ENCODE measurements around the gene DCLK1. TPM values are rescaled to one million over a fixed set of nuclear protein-coding genes. Genes with fewer than 3 reads are reported as not detected.

DCLK1 gene
- total RNA-seq, 1 experiment from 2014 or later, result 36.2 TPM

DNA sequence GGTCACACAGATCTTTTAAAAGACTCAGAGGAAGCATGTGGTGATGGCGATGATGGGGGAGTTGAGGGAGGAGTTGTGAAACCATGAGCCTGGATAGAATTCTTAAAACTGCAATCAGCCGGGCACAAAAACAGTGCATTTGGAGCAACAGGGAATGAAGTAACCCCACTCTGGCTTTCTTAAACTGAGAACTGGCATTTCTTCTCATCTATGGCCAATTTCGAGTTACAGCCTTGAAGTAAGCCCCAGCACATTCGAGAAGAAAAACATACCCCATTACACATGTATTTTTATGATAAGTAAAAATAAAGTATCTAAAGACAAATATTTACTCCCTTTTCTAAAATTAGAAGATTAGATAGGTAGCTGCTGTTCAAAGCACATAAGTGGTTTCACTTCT lies 70.1 kb downstream of the DCLK1 start:
- no peaks in the 10 kb centered on the region for H3K79me1 ChIP-seq (ENCODE audit: insufficient read depth, low read depth, low read length, poor library complexity, severe bottlenecking)
- no peaks in the 10 kb centered on the region for H3K4me1 ChIP-seq (ENCODE audit: insufficient read depth, low read length)
- no peaks in the 10 kb centered on the region for H3K9me3 ChIP-seq (ENCODE audit: control insufficient read depth, low read depth, low read length)
- no peak overlapping the region for H2BK12ac ChIP-seq (ENCODE audit: insufficient read length, low read depth, low read length)
- H4K8ac ChIP-seq (replicated peaks; ENCODE audit: insufficient read length, low read depth, low read length), result no peak overlapping the region
- Mint-ChIP-seq H3K9me3 (no peaks in the 10 kb centered on the region), H3K4me3 (no peak overlapping the region), H3K27me3 (ENCODE audit: low read depth) (no peaks in the 10 kb centered on the region), H3K36me3 (ENCODE audit: insufficient read depth in 1 of 3, low read depth in 3 of 3) (no peaks in the 10 kb centered on the region), H3K27ac (peak overlapping the region in 1 of 3 experiments; percentile 29; a peak in 1 of 7 replicates), H3K4me1 (no peaks in the 10 kb centered on the region)
- no peak for DNase-seq
- no peak overlapping the region for H3K23ac ChIP-seq (ENCODE audit: insufficient read length, low read depth, low read length)
- H3K9ac ChIP-seq (ENCODE audit: extremely low read depth, insufficient read length, low read length), result no peak overlapping the region
- H4K91ac ChIP-seq (ENCODE audit: insufficient read length, low read depth, low read length), result no peak overlapping the region
- no peak overlapping the region for H4K5ac ChIP-seq (ENCODE audit: insufficient read length, low read depth, low read length)
- H3K4me2 ChIP-seq (ENCODE audit: insufficient read depth, insufficient read length, low read length), result no peak overlapping the region
- no peak overlapping the region for H3K4ac ChIP-seq (ENCODE audit: low read depth, low read length)
- no peaks in the 10 kb centered on the region for H3K79me2 ChIP-seq (ENCODE audit: insufficient read depth, low read length)
- H2AK5ac ChIP-seq (ENCODE audit: insufficient read length, low read length), result no peak overlapping the region
- H2BK20ac ChIP-seq (ENCODE audit: low read depth, low read length, poor library complexity, severe bottlenecking), result no peak overlapping the region
- no peak overlapping the region for H2BK5ac ChIP-seq (ENCODE audit: insufficient read length, low read length)
- H2BK120ac ChIP-seq (ENCODE audit: low read depth, low read length, poor library complexity, severe bottlenecking), result no peak overlapping the region
- H2BK15ac ChIP-seq (ENCODE audit: low read depth, low read length), result no peak overlapping the region
- H3K27ac ChIP-seq (ENCODE audit: insufficient read length, low read depth, low read length), result no peak overlapping the region
- no peak overlapping the region for H3K56ac ChIP-seq (ENCODE audit: insufficient read length, low read depth, low read length)
- TF ChIP-seq, protein P1, sequence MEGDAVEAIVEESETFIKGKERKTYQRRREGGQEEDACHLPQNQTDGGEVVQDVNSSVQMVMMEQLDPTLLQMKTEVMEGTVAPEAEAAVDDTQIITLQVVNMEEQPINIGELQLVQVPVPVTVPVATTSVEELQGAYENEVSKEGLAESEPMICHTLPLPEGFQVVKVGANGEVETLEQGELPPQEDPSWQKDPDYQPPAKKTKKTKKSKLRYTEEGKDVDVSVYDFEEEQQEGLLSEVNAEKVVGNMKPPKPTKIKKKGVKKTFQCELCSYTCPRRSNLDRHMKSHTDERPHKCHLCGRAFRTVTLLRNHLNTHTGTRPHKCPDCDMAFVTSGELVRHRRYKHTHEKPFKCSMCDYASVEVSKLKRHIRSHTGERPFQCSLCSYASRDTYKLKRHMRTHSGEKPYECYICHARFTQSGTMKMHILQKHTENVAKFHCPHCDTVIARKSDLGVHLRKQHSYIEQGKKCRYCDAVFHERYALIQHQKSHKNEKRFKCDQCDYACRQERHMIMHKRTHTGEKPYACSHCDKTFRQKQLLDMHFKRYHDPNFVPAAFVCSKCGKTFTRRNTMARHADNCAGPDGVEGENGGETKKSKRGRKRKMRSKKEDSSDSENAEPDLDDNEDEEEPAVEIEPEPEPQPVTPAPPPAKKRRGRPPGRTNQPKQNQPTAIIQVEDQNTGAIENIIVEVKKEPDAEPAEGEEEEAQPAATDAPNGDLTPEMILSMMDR (conservative IDR thresholded peaks at IDR 0.05), result no peak
- no peaks in the 10 kb centered on the region for H3K23me2 ChIP-seq (ENCODE audit: insufficient read length, low read depth, low read length, poor library complexity, severe bottlenecking)
- no peak overlapping the region for H2AFZ ChIP-seq (ENCODE audit: low read length)
- no peak overlapping the region for H3T11ph ChIP-seq (ENCODE audit: low read length)
- H3K14ac ChIP-seq (ENCODE audit: insufficient read depth, low read length), result no peak overlapping the region
- WGBS (ENCODE audit: extremely low coverage, insufficient read length, low lambda C conversion rate), result no CpG with 5 or more reads among the region's 4 CpGs
- H4K20me1 ChIP-seq (ENCODE audit: control insufficient read depth, insufficient read depth, insufficient read length), result no peaks in the 10 kb centered on the region
- H3K27me3 ChIP-seq (ENCODE audit: insufficient read depth, low read length), result no peaks in the 10 kb centered on the region
- H3K18ac ChIP-seq (ENCODE audit: insufficient read length, low read depth, low read length), result no peak overlapping the region
